A204.1 (cell line): Measurements from ENCODE around the gene RABL6.
"Not testable (repeated sequence)": the region's sequence is repeated elsewhere in the genome, so short reads cannot be mapped to it uniquely, and the experiment has no call there.

Source experiments
- FAIRE-seq: peaks from 2 replicates; lab custom pipeline; 2012; peaks lifted over from hg19 to GRCh38; lab: Jason Lieb, UNC

Gene RABL6

GRCh38 chr9:136821826-136822544 is 14.2 kb downstream of the RABL6 start:
- FAIRE-seq = no peak

- FAIRE-seq = no peak
These were observed 15.6 kb downstream of the RABL6 start for GRCh38 chr9:136823136-136824046.

GRCh38 chr9:136824496-136825225 is 16.9 kb downstream of the RABL6 start:
- FAIRE-seq = no peak

GRCh38 chr9:136825295-136826187 is 17.8 kb downstream of the RABL6 start:
- no peak for FAIRE-seq

GRCh38 chr9:136826188-136826541 is 18.4 kb downstream of the RABL6 start:
- FAIRE-seq = no peak

- FAIRE-seq = no peak
These were observed 19.2 kb downstream of the RABL6 start for GRCh38 chr9:136826703-136827582.

GRCh38 chr9:136827794-136828473 is 20.2 kb downstream of the RABL6 start:
- no peak for FAIRE-seq

- FAIRE-seq = no peak
These were observed 20.9 kb downstream of the RABL6 start for GRCh38 chr9:136828474-136829140.

GRCh38 chr9:136829412-136829811 is 21.7 kb downstream of the RABL6 start:
- no peak for FAIRE-seq

GRCh38 chr9:136829981-136830885 is 22.5 kb downstream of the RABL6 start:
- no peak for FAIRE-seq

- FAIRE-seq = no peak
These were observed 23.4 kb downstream of the RABL6 start for GRCh38 chr9:136831002-136831719.

GRCh38 chr9:136831720-136832104 is 24.0 kb downstream of the RABL6 start:
- no peak for FAIRE-seq

- no peak for FAIRE-seq
These were observed 24.8 kb downstream of the RABL6 start for GRCh38 chr9:136832581-136832980.

GRCh38 chr9:136833381-136834048 is 25.8 kb downstream of the RABL6 start:
- not testable (repeated sequence) for FAIRE-seq

GRCh38 chr9:136835162-136835931 is 27.6 kb downstream of the RABL6 start:
- FAIRE-seq = no peak
